Cerebellar nuclear complex (tissue), 1 donor: ENCODE results near the gene CFAP97D2.
"Not testable (repeated sequence)": the region's sequence is repeated elsewhere in the genome, so short reads cannot be mapped to it uniquely, and the experiment has no call there.

Source experiments
- DNase-seq, 2 experiments: peaks; one replicate each; lab custom pipeline; 2025; lab: John Stamatoyannopoulos, UW

The CFAP97D2 gene

GRCh38 chr13:114143806-114144605 lies 35.1 kb upstream of the CFAP97D2 start:
- no peak for DNase-seq

- DNase-seq = no peak
These were observed 34.3 kb upstream of the CFAP97D2 start for GRCh38 chr13:114144606-114145244.

DNA sequence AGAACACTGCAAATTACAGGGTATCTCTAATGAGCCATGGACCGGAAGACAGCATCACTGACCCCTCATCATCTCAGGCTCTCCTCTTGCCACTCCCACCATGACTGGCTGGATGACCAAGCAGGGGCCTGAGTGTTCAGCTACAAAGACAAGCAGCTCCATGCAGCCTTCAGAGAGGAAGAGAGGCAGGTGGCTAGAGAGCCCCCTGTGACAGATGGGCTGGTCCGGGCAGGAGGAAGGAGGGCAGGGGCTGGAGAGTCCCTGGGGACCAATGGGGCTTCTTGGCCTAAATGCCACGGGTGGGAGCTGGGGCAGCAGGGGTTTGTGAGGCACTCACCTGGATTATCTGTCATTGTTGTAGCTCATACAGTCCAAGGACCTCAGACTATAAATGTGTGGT lies 33.8 kb upstream of the CFAP97D2 start:
- no peak for DNase-seq

DNA sequence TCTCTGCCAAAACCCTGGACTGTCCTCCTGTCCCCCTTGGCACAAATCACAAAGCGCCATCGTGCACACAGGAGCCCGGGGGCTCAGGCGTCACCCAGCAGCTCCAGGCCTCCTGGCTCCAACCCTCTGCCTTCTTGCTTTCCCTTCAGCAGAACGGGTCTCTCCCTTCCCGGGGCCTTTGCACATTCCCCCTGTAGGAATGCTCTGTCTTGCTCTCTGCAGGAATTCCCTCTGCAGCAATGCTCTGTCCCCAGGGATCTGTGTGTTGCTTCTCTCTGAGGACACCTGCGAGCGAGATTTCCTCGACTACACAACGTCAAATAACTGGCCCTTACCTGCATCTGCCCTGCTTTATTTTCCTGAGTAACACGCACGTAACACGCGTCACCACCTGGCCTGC lies 33.3 kb upstream of the CFAP97D2 start:
- DNase-seq = no peak

- DNase-seq = no peak
These were observed 32.9 kb upstream of the CFAP97D2 start for GRCh38 chr13:114146173-114146572.

- DNase-seq = no peak
These were observed 32.4 kb upstream of the CFAP97D2 start for GRCh38 chr13:114146629-114147028.

DNA sequence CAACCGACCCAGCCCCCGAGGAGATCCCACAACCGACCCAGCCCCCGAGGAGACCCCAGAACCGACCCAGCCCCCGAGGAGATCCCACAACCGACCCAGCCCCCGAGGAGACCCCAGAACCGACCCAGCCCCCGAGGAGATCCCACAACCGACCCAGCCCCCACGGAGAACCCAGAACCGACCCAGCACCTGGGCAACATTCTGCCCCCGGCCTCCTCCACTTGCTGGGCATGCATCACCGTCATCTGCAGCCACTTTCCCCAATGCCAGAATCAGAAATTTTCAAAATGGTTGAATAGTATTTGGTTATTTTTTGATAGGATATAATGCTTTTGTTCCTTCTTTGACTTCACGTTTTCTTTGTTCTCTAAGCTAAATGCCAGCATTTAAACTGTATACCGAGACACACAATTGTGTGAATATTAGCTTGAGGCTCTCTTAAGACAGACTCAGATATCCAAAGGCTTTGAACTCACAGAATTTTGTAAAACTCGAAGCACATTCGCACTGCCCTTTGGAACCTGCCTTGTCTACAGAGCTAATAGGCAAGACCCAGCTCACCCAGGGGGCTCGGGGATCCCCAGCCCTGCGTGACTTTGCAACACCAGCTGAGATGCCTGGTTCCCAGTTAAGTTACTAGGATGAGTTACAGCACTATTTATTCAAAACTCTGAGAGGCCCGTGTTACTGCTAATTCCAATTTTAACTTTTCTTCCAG lies 31.1 kb upstream of the CFAP97D2 start:
- no peak for DNase-seq

GRCh38 chr13:114148521-114148855 lies 30.6 kb upstream of the CFAP97D2 start:
- no peak for DNase-seq

- not testable (repeated sequence) for DNase-seq
These were observed 30.2 kb upstream of the CFAP97D2 start for GRCh38 chr13:114148886-114149285.

DNA sequence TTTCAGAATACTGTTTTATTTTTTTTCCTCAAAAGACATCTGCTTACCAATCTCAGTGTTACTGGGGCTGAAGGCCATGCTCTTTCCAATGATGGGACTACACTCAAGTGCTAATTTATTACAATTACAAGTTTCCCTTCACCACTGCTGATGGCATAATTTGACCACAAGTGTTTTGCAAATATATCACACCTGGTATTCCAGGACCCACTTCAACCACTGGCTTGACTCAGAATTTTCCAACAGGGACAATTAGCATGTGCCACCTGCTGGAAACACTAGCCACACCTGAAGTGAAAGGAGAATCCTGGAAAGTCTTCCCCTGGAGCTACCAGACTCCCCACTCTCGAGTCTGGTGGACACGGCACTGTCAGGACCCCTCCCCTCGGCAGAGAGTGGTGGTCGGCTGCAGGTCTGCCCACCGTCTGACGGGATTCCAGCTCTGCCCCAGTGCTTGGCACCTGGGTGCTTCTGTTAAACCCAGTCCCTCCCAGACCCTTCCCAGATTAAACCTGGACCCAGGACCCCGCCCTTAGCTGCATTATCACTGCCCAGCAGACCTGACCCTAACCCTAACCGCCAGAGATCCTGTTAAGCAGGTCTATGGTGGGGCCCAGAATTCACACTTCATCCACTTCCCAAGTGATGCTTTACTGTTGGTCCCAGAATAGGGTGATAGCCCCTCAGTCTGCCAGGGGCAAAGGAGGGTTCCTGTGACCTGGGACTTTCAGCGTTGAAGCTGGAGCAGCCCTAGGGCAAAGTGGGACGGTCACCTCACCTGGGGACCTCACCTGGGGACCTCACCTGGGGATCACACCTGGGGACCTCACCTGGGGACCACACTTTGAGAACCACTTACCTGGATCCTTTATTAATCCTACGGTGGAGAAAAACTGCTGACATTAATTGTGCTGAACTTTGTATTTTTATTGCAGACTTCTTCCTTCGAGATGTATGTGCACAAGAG lies 29.0 kb upstream of the CFAP97D2 start:
- DNase-seq = no peak

DNA sequence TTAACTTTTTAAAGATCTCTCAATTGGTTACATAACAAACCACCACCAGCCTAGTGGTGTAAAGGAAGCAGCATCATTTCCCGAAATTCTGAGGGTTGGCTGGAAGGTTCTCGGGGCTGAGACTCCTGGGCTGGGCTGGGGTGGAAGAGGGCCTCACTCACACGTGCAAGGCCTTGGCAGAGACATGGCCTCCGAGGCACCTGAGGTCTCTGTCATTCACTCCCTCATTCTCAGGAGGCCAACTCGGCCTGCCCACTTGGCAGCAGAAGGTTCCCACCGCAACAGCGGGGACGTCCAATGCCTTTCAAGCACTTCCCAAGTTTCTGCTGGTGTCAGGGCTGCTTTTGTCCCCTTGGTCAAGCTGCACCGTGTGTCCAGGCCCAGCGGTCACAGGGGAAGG lies 28.0 kb upstream of the CFAP97D2 start:
- no peak for DNase-seq

DNA sequence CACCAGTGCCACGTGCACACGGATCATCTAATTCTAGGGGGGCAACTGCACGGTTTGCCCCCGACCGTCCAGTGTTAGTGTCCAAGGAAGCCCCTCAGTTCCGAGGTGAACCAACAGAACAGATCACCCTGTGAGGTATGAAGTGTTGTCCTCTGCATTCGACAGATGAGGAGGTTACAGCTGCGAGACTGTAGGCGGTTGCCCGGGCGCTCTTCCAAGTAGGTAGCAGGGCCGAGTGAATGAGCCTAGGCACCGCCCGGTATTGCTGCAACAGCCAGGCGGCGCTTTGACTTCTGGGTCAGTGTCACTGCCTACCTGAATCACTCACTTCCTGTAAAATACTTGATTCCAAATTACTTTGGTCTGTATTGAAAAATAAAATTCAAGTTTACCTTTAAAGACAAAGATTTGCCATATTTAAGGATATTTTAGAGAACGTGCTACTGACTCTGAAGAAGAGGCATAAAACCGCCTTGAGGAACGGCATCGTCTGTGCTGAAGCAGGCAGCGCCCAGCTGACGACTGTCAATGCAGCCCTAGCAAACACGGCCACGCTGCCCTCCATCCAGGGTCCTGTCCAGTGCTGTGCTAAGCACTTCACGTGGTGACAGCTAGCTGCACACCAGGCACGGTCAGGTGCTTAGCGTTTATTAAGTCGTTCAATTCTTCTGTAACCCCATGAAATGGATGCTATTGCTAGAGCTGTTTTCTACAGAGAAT lies 27.3 kb upstream of the CFAP97D2 start:
- no peak for DNase-seq

DNA sequence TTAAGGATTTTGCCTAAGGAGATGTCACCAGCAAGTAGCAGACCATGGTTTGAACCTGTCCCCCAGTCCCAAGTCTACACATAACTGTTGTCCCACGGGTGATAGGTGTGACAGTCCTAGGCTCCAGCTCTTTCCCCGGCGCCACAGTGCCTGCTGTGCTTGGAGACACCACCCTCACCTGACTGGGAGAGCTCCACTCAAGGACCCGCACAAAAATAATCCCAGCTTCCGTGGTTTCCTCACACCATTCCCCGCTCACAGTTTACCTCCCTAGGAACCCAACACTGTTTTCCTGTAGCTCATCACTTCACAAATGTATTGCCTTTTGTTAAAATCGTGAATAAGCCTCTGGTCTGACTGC lies 26.8 kb upstream of the CFAP97D2 start:
- DNase-seq = no peak

- no peak for DNase-seq
These were observed 26.2 kb upstream of the CFAP97D2 start for GRCh38 chr13:114152831-114153371.

DNA sequence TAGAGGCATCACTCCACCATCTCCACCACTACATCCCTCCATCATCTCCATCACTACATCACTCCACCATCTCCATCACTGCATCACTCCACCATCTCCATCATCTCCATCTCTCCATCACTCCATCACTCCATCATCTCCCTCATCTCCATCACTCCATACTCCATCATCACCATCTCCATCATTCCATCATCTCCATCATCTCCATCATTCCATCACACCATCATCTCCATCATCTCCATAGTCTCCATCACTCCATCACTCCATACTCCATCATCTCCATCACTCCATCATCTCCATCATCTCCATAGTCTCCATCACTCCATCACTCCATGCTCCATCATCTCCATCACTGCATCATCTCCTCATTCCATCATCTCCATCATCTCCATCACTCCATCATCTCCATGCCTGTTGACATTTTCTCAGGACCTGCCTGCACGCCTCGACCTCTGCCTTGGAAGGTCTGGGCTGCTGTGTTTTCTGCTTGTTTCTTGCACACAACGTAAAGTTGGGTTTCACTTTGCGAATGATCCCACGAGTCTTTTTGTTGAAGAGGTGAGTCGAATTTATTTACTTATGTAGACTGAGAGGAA lies 25.5 kb upstream of the CFAP97D2 start:
- no peak for DNase-seq

DNA sequence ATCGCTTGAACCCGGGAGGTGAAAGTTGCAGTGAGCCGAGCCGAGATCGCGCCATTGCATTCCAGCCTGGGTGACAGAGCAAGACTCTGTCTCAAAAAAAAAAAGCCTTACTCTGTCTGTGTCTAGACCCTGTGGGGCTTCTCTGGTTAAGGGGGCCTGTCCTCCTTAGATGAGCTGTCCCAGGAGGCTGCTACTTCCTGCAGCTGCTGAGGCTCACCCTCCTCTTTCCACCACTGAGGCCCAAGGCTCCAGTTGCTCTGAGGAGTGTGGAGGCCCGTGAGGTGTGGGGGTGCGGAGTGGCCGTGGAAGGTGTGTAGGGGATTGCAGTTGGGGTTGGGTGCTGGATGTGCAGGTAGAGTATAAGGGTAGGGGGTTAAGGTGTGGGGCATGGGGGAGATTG lies 24.6 kb upstream of the CFAP97D2 start:
- DNase-seq = no peak

- no peak for DNase-seq
These were observed 23.7 kb upstream of the CFAP97D2 start for GRCh38 chr13:114155320-114155719.

DNA sequence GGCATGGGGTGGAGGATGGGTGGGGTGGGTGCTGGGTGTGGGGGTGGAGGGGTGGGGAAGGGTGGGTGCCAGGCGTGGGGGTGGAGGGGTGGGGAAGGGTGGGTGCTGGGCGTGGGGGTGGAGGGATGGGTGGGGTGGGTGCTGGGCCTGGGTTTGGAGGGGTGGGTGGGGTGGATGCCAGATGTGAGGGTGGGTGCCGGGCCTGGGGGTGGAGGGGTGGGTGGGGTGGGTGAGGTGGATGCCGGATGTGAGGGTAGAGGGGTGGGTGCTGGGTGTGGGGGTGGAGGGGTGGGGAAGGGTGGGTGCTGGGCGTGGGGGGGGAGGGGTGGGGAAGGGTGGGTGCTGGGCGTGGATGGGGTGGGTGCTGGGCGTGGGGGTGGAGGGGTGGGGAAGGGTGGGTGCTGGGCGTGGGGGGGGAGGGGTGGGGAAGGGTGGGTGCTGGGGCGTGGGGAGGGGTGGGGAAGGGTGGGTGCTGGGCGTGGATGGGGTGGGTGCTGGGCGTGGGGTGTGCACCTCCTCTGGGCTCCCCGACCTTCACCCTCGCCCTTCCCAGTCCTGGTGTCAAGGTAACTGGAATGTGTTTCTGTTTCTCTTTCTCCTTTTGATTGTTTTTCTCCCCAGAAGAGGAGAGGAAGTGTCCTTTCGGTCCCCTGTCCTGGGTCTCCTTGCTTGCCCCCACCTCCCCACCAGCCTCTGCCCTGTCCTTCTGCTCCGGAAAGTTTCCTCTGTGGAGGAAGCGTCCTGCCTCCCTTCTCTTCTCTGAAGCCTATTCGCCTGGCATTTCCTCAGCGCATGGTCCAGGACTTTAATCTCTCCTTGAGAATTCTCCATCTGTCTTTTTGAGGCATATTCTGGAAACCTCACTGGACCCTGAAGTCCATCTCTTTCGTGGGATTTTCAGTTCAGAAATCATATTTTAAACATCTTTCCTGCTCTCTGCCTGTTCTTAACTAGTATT lies 22.9 kb upstream of the CFAP97D2 start:
- DNase-seq = no peak

- DNase-seq = no peak
These were observed 21.1 kb upstream of the CFAP97D2 start for GRCh38 chr13:114157869-114158495.
